ENCODE measurements around the gene NAA25.

DNA sequence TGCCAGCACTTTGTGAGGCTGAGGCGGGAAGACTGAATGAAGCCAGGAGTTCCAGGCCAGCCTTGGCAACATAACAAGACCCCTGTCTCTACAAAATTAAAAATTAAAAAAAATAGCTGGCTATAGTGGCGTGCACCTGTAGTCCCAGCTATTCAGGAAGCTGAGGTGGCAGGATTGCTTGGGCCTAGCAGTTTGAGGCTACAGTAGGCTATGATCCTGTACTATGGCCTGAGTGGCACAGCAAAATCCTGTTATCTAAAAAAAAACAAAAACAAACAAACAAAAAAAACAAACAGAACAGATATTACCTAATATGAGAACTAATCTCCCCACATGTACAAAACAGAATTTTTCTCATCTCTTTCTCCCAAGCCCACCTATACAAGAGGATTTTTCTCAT lies 111.3 kb downstream of the NAA25 start:
- TF ChIP-seq, protein P1, sequence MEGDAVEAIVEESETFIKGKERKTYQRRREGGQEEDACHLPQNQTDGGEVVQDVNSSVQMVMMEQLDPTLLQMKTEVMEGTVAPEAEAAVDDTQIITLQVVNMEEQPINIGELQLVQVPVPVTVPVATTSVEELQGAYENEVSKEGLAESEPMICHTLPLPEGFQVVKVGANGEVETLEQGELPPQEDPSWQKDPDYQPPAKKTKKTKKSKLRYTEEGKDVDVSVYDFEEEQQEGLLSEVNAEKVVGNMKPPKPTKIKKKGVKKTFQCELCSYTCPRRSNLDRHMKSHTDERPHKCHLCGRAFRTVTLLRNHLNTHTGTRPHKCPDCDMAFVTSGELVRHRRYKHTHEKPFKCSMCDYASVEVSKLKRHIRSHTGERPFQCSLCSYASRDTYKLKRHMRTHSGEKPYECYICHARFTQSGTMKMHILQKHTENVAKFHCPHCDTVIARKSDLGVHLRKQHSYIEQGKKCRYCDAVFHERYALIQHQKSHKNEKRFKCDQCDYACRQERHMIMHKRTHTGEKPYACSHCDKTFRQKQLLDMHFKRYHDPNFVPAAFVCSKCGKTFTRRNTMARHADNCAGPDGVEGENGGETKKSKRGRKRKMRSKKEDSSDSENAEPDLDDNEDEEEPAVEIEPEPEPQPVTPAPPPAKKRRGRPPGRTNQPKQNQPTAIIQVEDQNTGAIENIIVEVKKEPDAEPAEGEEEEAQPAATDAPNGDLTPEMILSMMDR (IDR thresholded peaks at IDR 0.05), result no peak
- no peak for TF ChIP-seq POLR2A (IDR thresholded peaks at IDR 0.05)

All from lower leg skin (tissue), 3 donors.